Right lobe of liver (tissue), 6 donors: Measurements from ENCODE around the gene UTS2R. TPM values are rescaled to one million over a fixed set of nuclear protein-coding genes. Genes with fewer than 3 reads are reported as not detected.
A peak's percentile ranks its signal among the peaks of the same experiment; 100 is the strongest.
"Not testable (repeated sequence)": the region's sequence is repeated elsewhere in the genome, so short reads cannot be mapped to it uniquely, and the experiment has no call there.

Experiments
- ATAC-seq, 4 donors: fragments of 200-7000 bp; cut with Tn5 transposase; one replicate each; pipeline ENCODE4 v1.9.1; 2020; ENCODE audit warnings: mild to moderate bottlenecking in 4 of 4, moderate library complexity in 4 of 4
- DNase-seq, 3 donors: peaks; one replicate each; pipeline ENCODE4 v3.0.0-alpha.2; 2020
- H3K27ac ChIP-seq, 3 donors: fragments of 200-600 bp; one replicate each; pipeline ENCODE4 v1.8.0; 2022
- H3K27me3 ChIP-seq, 2 donors: fragments of 200-600 bp; one replicate each; pipeline ENCODE4 v1.8.0; 2022
- H3K36me3 ChIP-seq, 4 donors: fragments of 200-600 bp; sonication (generic) in 1 of 4; one replicate each; pipeline versions ENCODE4 v1.5.1 to v1.8.0; 2017 to 2022; ENCODE audit warnings: control low read depth in 1 of 4
- H3K4me1 ChIP-seq, 4 donors: fragments of 200-600 bp; sonication (generic) in 1 of 4; one replicate each; pipeline versions ENCODE4 v1.5.1 to v1.8.0; 2017 to 2022; ENCODE audit warnings: control low read depth in 1 of 4
- H3K4me3 ChIP-seq, 3 donors: fragments of 200-600 bp; one replicate each; pipeline ENCODE4 v1.8.0; 2022
- H3K9me3 ChIP-seq, 4 donors: fragments of 200-600 bp; sonication (generic) in 1 of 4; one replicate each; pipeline versions ENCODE4 v1.5.1 to v1.8.0; 2017 to 2022; ENCODE audit warnings: control low read depth in 1 of 4
- POLR2A ChIP-seq: fragments of 450-650 bp; IDR thresholded peaks from one replicate; pipeline ENCODE4 v1.6.1; 2017; ENCODE audit warnings: antibody characterized with exemption, mild to moderate bottlenecking
- WGBS: methylation state at CpG from one replicate; pipeline ENCODE4 v1.1.6; 2018; ENCODE audit warnings: low coverage, low lambda C conversion rate; ENCODE audit not compliant: insufficient coverage; ENCODE audit errors: missing lambda C conversion rate; 5-methylcytosine and 5-hydroxymethylcytosine counted together
- intact Hi-C, 2 donors: fragments of 100-400 bp; cut with DNase I; formaldehyde crosslinking; loops; one replicate each; pipeline versions ENCODE4 v1.11.2 to v1.14.1; 2022
- total RNA-seq, 6 experiments: library from RNA; depleted of rRNA in 2 of 6; stranded (reverse); fragments of >200 nt in 2 of 6; fragmentation: NEBNext Ultra II Directional in 3 of 6; extraction: Animal tissue kit (Norgen Biotek cat#: 25700) in 3 of 6; gene quantifications; one replicate each; pipeline versions ENCODE4 v1.1.0 to v1.2.4, GENCODE V29; 2016 to 2023
- TF ChIP-seq, protein P1 (sequence below), 4 donors: fragments of 200-600 bp in 3 of 4; fragments of 450-650 bp in 1 of 4; IDR thresholded peaks; one replicate each; pipeline versions ENCODE4 v1.5.1 to v1.8.0; 2016 to 2022; ENCODE audit warnings: antibody characterized with exemption in 4 of 4, mild to moderate bottlenecking in 2 of 4
- donor health status: DM: no; HTN: yes; CAD: no.
- donor health status: DM: no; HTN: no; CAD: no.
- donor health status: DM: no; HTN: no; CAD: no.
- donor health status: DM: no; HTN: yes; CAD: no.
- donor health status: DM: no; HTN: yes; CAD: no.

Gene UTS2R
- total RNA-seq, 6 experiments from 2014 or later: not detected

DNA sequence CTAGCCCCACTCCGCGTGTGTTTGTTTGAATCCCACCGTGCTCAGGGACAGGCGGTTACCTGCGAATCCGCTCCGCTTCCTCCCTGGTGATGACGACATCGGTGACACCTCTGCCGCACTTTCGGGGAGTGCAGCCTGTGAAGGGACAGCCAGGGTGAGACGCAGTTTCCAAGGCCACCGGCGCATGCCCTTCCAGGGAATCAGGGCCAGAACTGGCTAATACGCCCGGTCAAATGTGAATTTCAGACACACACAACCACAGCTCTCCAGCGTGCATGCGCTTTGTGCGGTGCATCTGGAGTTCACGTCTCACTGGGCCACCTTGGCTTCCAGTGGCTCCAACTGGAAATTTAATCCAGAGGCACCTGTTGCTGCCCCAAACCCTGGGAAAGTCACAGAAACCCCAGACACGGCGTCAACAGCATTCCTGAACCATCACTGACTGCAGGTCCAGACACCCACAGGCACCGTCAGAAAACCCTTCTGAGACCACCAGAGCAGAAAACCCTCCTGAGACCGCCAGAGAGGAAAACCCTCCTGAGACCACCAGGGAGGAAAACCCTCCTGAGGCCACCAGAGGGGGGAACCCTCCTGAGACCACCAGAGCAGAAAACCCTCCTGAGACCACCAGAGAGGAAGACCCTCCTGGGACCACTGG lies 40.0 kb downstream of the UTS2R start:
- ATAC-seq (no peak), DNase-seq (no peak)
- WGBS: 92% methylated on average over 12 of the region's 24 CpGs
- Histone ChIP-seq H3K4me1 (peaks cover 0 to 4% (median 0%) of the 10 kb centered on the region in 4 donors), H3K4me3 (no peak overlapping the region), H3K36me3 (no peaks in the 10 kb centered on the region), H3K27me3 (no peaks in the 10 kb centered on the region), H3K27ac (no peak overlapping the region), H3K9me3 (no peaks in the 10 kb centered on the region)
- TF ChIP-seq, protein P1, sequence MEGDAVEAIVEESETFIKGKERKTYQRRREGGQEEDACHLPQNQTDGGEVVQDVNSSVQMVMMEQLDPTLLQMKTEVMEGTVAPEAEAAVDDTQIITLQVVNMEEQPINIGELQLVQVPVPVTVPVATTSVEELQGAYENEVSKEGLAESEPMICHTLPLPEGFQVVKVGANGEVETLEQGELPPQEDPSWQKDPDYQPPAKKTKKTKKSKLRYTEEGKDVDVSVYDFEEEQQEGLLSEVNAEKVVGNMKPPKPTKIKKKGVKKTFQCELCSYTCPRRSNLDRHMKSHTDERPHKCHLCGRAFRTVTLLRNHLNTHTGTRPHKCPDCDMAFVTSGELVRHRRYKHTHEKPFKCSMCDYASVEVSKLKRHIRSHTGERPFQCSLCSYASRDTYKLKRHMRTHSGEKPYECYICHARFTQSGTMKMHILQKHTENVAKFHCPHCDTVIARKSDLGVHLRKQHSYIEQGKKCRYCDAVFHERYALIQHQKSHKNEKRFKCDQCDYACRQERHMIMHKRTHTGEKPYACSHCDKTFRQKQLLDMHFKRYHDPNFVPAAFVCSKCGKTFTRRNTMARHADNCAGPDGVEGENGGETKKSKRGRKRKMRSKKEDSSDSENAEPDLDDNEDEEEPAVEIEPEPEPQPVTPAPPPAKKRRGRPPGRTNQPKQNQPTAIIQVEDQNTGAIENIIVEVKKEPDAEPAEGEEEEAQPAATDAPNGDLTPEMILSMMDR (IDR thresholded peaks at IDR 0.05): no peak
- TF ChIP-seq POLR2A: no peak
- intact Hi-C loops: loop anchor here in 1 of 2 donors (10.0 kb wide), 1 partner anchor 57 kb away; the partner anchor contains the start of gene TEX19

DNA sequence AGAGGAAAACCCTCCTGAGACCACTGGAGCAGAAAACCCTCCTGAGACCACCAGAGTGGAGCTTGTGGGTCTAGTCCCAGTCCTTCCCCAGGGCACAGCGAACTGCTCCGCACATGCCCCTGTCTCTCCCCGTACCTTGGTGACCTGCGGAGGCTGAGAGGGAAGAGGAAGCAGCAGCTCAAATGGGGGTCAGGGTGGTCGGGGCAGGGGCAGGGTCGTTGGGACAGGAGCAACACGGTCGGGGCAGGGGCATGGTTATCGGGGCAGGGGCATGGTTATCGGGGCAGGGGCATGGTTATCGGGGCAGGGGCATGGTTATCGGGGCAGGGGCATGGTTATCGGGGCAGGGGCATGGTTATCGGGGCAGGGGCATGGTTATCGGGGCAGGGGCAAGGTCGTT lies 40.5 kb downstream of the UTS2R start:
- DNase-seq, H3K27me3 ChIP-seq, ATAC-seq, H3K27ac ChIP-seq, H3K4me3 ChIP-seq, H3K4me1 ChIP-seq, H3K36me3 ChIP-seq, H3K9me3 ChIP-seq: not testable (repeated sequence)
- intact Hi-C loops: loop anchor here in 1 of 2 donors (10.0 kb wide), 1 partner anchor 57 kb away; the partner anchor contains the start of gene TEX19
- WGBS: 65% methylated on average over 16 of the region's 16 CpGs

DNA sequence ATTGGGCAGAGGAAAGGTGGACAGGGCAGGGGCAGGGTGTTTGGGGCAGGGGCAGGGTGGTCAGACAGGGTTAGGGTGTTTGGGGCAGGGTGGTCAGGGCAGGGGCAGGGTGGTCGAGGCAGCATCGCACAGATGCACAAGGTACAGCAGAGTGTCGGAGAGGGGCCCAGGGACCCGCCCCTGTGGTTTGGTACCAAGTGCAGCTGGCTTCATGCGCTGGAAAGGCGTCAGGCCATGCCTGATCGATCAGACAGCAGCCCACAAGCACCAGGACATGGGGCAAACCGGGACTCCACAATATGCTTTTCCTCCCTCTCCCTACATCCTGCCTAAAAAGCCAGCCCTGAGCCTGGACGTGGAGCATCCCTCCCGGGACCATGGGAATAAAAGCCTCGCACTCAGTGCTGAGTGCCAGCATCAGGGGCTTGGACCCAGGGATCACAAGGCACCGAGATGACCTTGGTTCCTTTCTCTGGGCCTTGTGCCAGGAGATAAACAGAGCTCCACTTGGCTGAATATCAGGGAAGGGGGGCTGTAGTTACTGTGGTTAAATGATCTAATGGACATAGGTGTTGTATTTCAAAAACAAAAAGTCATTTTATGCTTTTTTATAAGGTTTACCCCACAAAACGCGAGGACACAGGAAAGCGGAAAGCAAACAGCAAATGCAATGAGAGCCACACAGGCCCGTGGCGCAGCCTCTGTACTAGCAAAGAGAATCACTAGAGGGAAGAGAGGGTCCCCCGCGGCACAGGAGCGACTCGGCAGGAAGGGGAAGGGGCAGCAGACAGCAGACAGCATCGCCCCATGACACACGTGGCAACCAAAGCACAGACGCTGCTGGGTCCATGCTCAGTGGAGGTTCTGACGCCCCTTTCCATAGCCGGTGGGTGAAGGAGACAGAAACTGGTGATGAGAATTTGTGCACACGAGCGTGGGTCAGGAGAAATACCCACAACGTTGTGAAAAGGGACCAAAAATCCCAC lies 41.3 kb downstream of the UTS2R start:
- DNase-seq (no peak), ATAC-seq (peak; percentile 48 to 65 (median 53))
- TF ChIP-seq, protein P1 (IDR thresholded peaks at IDR 0.05): no peak
- no peak for TF ChIP-seq POLR2A
- no peaks in the 10 kb centered on the region for H3K27me3 ChIP-seq
- no peak overlapping the region for H3K4me3 ChIP-seq
- H3K36me3 ChIP-seq: no peaks in the 10 kb centered on the region
- intact Hi-C loops: loop anchor here in 1 of 2 donors (10.0 kb wide), 1 partner anchor 58 kb away; the partner anchor contains the start of gene TEX19
- no peak overlapping the region for H3K27ac ChIP-seq
- 54% methylated on average over 29 of the region's 29 CpGs for WGBS
- peaks cover 0 to 9% (median 2%) of the 10 kb centered on the region in 4 donors for H3K4me1 ChIP-seq
- H3K9me3 ChIP-seq: no peaks in the 10 kb centered on the region

DNA sequence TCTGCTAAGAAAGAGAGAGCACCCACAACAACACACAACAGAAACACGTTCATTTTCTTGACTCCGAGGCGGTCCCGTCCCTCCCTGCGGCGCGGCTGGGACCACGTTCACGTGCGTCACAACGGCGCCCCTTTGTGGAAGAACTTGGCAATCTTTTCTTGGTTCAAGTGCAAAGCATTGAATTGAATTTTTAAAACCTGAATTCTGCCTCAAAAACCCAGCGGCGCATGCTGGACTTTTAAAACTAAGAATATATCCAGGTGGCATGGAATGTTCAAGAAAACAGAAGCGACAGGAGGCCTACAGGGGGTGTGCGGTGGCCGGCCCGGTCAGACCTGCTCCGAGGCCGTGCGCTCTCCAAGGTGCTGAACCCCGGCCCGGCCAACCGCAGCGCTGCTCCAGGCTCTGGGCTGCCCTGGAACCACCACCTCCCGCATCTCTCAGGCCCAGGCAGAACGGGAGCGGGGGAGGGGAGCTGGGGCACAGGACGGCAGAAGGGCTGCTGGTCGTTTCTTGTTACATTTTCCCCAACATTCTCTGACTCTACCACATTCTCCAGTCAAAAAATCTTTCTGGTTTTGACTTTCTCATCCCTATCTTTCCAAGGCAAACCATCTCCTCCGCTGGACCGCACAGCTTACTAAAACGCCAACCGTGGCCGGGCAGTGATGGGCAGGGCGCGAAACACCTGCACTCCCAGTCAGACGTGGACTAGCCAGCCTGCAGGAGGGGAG lies 43.1 kb downstream of the UTS2R start:
- Histone ChIP-seq H3K36me3 (no peaks in the 10 kb centered on the region), H3K9me3 (no peaks in the 10 kb centered on the region), H3K27ac (no peak overlapping the region), H3K4me3 (peak overlapping the region in 1 of 3 donors; percentile 10), H3K4me1 (peaks cover 0 to 21% (median 6%) of the 10 kb centered on the region in 4 donors), H3K27me3 (no peaks in the 10 kb centered on the region)
- ATAC-seq (peak; percentile 62 to 65 (median 64)), DNase-seq (peak; percentile 74 to 80 (median 76))
- TF ChIP-seq POLR2A: no peak
- TF ChIP-seq, protein P1 (IDR thresholded peaks at IDR 0.05): peak; percentile 54 to 70 (median 61)
- intact Hi-C loops: loop anchor here in 1 of 2 donors (10.0 kb wide), 1 partner anchor 60 kb away; the partner anchor contains the start of gene TEX19
- 7% methylated on average over 19 of the region's 38 CpGs for WGBS
